Panc1 (cell line): Measurements from ENCODE around the gene DTNB. TPM values are rescaled to one million over a fixed set of nuclear protein-coding genes. Genes with fewer than 3 reads are reported as not detected.
"Not testable (repeated sequence)": the region's sequence is repeated elsewhere in the genome, so short reads cannot be mapped to it uniquely, and the experiment has no call there.

Experiments
- ATAC-seq: fragments of 200-7000 bp; cut with Tn5 transposase; 2 replicates; pipeline ENCODE4 v1.9.1; 2020; ENCODE audit warnings: mild to moderate bottlenecking, moderate library complexity
- BruUV-seq: library from RNA; stranded (reverse); fragments of 400-500 nt; replicated peaks from 2 replicates; lab custom pipeline; 2021; lab: Mats Ljungman, UMichigan
- CTCF ChIA-PET: fragments of 300-600 bp; sonication (Branson Sonifier 250); formaldehyde crosslinking; loops from one replicate; lab custom pipeline; 2022; ENCODE audit warnings: antibody characterized with exemption; lab: Charles Lee
- POLR2A ChIA-PET: fragments of 300-600 bp; sonication (Branson Sonifier 250); formaldehyde crosslinking; loops from one replicate; lab custom pipeline; 2022; ENCODE audit warnings: antibody characterized with exemption; lab: Charles Lee
- DNase-seq: peaks from one replicate; pipeline ENCODE4 v3.0.0-alpha.2; 2010; ENCODE audit warnings: low read depth, low spot score
- H3K27ac ChIP-seq: 2 replicates; pipeline ENCODE4 v1.5.1; 2011; ENCODE audit warnings: mild to moderate bottlenecking, low read length, inconsistent platforms
- H3K27me3 ChIP-seq: fragments of 200-500 bp; sonication (Bioruptor generic); 2 replicates; pipeline ENCODE4 v1.6.0; 2014; ENCODE audit warnings: low read length, inconsistent platforms; ENCODE audit not compliant: control insufficient read depth, insufficient read depth
- H3K36me3 ChIP-seq: fragments of 200-500 bp; sonication (Bioruptor generic); 2 replicates; pipeline ENCODE4 v1.5.1; 2014; ENCODE audit warnings: inconsistent platforms, mild to moderate bottlenecking, low read length, moderate library complexity; ENCODE audit not compliant: control insufficient read depth, insufficient read depth
- H3K4me1 ChIP-seq: 2 replicates; pipeline ENCODE4 v1.5.1; 2011; ENCODE audit warnings: inconsistent platforms, mild to moderate bottlenecking, low read length, moderate library complexity; ENCODE audit not compliant: control insufficient read depth, insufficient read depth
- H3K4me3 ChIP-seq, 2 experiments: 2 replicates each; pipeline ENCODE4 v1.5.1; 2011 to 2012; ENCODE audit warnings: low read depth in 2 of 2, low read length in 2 of 2, mild to moderate bottlenecking in 2 of 2, inconsistent platforms in 1 of 2, moderate library complexity in 1 of 2
- H3K9me3 ChIP-seq: fragments of 200-500 bp; sonication (Bioruptor generic); 2 replicates; pipeline ENCODE4 v1.5.1; 2014; ENCODE audit warnings: low read depth, mild to moderate bottlenecking, inconsistent platforms, low read length, moderate library complexity; ENCODE audit not compliant: control insufficient read depth, insufficient read depth
- CTCF ChIP-seq: fragments of 450-650 bp; IDR thresholded peaks from 2 replicates; pipeline ENCODE4 v1.5.1; 2017; ENCODE audit warnings: mild to moderate bottlenecking
- POLR2AphosphoS5 ChIP-seq: IDR thresholded peaks from 2 replicates; pipeline ENCODE4 v1.6.1; 2012; ENCODE audit warnings: mild to moderate bottlenecking, low read depth, low read length, moderate library complexity
- SIN3A ChIP-seq: IDR thresholded peaks from 2 replicates; pipeline ENCODE4 v1.6.1; 2012; ENCODE audit warnings: low read depth, mild to moderate bottlenecking, low read length, moderate library complexity, borderline replicate concordance; ENCODE audit not compliant: insufficient read depth
- TCF7L2 ChIP-seq: IDR thresholded peaks from 2 replicates; pipeline ENCODE4 v1.6.1; 2011; ENCODE audit warnings: mild to moderate bottlenecking, low read depth, low read length, inconsistent platforms
- in situ Hi-C: cut with HindIII; loops from 2 replicates; pipeline ENCODE4 v1.10.0; 2016; ENCODE audit warnings: low sequenced_read_pairs, low pct_unique_long_range_greater_than_20kb
- intact Hi-C: fragments of 100-400 bp; cut with micrococcal nuclease; formaldehyde crosslinking; loops from one replicate; pipeline ENCODE4 v1.10.0; 2022; ENCODE audit not compliant: unreplicated experiment
- total RNA-seq: library from RNA; stranded (reverse); gene quantifications from one replicate; pipeline ENCODE4 v1.2.1, GENCODE V29; 2021; ENCODE audit not compliant: unreplicated experiment
- TF ChIP-seq, protein P1 (sequence below), 2 experiments: IDR thresholded peaks; 2 replicates each; pipeline ENCODE4 v1.6.1; 2011 to 2012; ENCODE audit warnings: low read depth in 2 of 2, control low read depth in 1 of 2, low read length in 1 of 2, mild to moderate bottlenecking in 1 of 2, moderate library complexity in 1 of 2; ENCODE audit not compliant: insufficient read depth in 1 of 2

Gene DTNB
- total RNA-seq, 1 experiment from 2014 or later: 37.8 TPM

DNA sequence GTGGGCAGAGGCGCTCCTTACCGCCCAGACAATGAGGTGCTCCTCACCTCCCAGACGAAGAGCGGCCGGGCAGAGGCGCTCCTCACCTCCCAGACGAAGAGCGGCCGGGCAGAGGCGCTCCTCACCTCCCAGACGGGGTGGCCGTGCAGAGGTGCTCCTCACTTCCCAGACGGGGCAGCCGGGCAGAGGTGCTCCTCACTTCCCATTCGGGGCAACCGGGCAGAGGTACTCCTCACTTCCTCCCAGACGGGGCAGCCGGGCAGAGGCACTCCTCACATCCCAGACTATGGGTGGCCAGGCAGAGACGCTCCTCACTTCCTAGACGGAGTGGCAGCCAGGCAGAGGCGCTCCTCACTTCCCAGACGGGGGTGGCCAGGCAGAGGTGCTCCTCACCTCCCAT is 138.4 kb downstream of the DTNB start:
- H3K4me1 ChIP-seq, H3K4me3 ChIP-seq, BruUV-seq, H3K27me3 ChIP-seq, in situ Hi-C loops, H3K36me3 ChIP-seq, CTCF ChIA-PET, H3K9me3 ChIP-seq, POLR2A ChIA-PET, intact Hi-C loops, DNase-seq, ATAC-seq, H3K27ac ChIP-seq: not testable (repeated sequence)

DNA sequence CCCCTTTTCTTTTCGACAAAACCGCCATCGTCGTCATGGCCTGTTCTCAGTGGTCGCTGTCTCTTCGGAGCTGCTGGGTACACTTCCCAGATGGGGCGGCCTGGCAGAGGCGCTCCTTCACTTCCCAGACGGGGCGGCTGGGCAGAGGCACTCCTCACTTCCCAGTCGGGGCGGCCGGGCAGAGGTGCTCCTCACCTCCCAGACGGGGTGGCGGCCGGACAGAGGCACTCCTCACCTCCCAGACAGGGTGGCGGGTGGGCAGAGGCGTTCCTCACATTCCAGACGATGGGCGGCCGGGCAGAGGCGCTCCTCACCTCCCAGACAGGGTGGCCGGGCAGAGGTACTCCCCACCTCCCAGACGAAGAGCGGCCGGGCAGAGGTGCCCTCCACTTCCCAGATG is 138.9 kb downstream of the DTNB start:
- POLR2A ChIA-PET: no interaction called here
- CTCF ChIA-PET: no interaction called here
- Histone ChIP-seq H3K9me3 (no peaks in the 10 kb centered on the region), H3K36me3 (no peaks in the 10 kb centered on the region), H3K4me3 (no peak overlapping the region), H3K4me1 (no peaks in the 10 kb centered on the region), H3K27ac (no peak overlapping the region), H3K27me3 (no peaks in the 10 kb centered on the region)
- no peak for TF ChIP-seq CTCF
- TF ChIP-seq TCF7L2: no peak
- TF ChIP-seq SIN3A: no peak
- no peak for TF ChIP-seq POLR2AphosphoS5
- TF ChIP-seq, protein P1, sequence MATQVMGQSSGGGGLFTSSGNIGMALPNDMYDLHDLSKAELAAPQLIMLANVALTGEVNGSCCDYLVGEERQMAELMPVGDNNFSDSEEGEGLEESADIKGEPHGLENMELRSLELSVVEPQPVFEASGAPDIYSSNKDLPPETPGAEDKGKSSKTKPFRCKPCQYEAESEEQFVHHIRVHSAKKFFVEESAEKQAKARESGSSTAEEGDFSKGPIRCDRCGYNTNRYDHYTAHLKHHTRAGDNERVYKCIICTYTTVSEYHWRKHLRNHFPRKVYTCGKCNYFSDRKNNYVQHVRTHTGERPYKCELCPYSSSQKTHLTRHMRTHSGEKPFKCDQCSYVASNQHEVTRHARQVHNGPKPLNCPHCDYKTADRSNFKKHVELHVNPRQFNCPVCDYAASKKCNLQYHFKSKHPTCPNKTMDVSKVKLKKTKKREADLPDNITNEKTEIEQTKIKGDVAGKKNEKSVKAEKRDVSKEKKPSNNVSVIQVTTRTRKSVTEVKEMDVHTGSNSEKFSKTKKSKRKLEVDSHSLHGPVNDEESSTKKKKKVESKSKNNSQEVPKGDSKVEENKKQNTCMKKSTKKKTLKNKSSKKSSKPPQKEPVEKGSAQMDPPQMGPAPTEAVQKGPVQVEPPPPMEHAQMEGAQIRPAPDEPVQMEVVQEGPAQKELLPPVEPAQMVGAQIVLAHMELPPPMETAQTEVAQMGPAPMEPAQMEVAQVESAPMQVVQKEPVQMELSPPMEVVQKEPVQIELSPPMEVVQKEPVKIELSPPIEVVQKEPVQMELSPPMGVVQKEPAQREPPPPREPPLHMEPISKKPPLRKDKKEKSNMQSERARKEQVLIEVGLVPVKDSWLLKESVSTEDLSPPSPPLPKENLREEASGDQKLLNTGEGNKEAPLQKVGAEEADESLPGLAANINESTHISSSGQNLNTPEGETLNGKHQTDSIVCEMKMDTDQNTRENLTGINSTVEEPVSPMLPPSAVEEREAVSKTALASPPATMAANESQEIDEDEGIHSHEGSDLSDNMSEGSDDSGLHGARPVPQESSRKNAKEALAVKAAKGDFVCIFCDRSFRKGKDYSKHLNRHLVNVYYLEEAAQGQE (IDR thresholded peaks at IDR 0.05; ENCODE audit: insufficient read depth in 1 of 2, low read depth in 2 of 2, low read length in 1 of 2): no peak
- BruUV-seq: no TSS peak
- ATAC-seq (no peak), DNase-seq (no peak)
- intact Hi-C loops: no loop called here
- in situ Hi-C loops: no loop called here

DNA sequence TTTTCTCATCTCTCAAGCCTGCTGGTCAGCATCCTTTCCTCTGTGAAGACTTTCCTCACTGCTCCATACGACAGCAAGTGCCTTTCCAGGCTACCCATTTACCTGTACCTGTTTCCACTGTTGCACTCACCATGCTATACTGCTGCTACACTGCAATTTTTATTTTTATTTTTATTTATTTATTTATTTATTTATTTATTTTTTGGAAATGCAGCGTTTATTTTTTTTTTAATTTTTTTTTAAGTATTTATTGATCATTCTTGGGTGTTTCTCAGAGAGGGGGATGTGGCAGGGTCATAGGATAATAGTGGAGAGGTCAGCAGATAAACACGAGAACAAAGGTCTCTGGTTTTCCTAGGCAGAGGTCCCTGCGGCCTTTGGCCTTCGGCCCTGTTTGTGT is 139.6 kb downstream of the DTNB start:
- BruUV-seq, ATAC-seq, CTCF ChIA-PET, DNase-seq, POLR2A ChIA-PET, H3K27me3 ChIP-seq, intact Hi-C loops, H3K36me3 ChIP-seq, H3K4me3 ChIP-seq, H3K27ac ChIP-seq, H3K4me1 ChIP-seq, H3K9me3 ChIP-seq, in situ Hi-C loops: not testable (repeated sequence)
